GM21576 (cell line): Measurements from ENCODE around the gene DNAH1.

Source experiments
- ATAC-seq: cut with Tn5 transposase; IDR thresholded peaks from one replicate; pipeline ENCODE4 v1.9.1; 2021; ENCODE audit warnings: mild to moderate bottlenecking, moderate library complexity; ENCODE audit not compliant: unreplicated experiment

The DNAH1 gene

DNA sequence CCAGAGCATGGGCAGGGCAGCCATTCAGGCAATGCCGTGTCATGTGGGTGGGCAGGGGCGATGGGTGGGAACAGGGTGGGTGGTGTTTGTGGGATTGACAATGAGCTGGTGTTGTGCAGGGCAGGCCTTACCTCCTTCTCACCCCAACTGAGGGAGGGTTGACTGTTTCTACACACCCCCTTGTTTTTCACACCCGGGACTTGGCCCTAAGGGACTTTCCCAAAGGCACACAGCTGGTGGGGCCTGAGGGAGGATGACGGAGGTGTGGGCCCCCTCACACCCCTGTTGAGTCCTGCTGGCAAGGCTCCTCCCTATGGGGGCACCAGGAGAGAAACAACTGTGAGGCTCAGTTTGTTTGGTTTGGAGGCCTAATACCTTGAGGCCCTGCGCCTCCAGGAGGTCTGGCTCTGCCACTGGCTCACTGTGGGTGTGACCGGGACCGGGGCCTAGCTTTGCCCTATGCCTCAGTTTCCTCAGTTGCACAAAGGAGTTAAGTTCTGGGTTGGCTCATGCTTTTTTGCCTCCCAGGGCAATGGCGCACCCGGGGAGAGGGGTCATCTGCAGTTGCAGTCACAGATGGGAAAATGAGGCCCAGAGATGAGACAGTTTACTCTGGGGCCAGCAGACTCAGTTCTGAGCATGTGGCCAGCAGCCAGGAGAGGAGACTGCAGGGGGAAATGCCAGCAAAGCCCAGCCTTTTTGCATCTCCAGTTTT, 5.1 kb upstream of the DNAH1 start:
- ATAC-seq, result no peak

DNA sequence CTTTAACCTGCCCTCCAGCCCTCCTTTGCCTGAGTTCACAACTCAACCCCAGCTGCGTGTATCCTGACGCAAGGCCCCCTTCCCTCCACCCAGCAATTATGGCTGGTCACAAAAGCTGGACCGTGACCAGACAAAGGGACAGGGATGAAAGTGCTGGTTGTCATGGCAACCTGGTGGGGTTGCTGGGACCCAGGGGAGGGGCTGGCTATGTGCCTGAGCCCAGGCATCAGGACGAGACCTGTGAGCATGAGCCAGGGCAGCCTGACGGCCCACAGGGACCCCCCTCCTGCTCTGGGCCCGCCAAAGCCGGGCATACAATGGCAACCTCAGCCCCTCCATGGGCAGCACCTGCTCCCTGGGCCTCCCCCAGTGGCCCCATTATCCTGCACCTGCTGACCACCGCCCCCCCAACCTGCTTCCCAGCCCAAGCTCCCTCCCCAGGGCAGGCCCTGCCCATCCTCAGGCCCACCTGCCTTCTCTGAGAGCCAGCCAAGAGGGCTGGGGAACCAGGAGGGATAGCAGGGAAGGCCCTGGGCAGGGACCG, 4.5 kb upstream of the DNAH1 start:
- ATAC-seq, result no peak

DNA sequence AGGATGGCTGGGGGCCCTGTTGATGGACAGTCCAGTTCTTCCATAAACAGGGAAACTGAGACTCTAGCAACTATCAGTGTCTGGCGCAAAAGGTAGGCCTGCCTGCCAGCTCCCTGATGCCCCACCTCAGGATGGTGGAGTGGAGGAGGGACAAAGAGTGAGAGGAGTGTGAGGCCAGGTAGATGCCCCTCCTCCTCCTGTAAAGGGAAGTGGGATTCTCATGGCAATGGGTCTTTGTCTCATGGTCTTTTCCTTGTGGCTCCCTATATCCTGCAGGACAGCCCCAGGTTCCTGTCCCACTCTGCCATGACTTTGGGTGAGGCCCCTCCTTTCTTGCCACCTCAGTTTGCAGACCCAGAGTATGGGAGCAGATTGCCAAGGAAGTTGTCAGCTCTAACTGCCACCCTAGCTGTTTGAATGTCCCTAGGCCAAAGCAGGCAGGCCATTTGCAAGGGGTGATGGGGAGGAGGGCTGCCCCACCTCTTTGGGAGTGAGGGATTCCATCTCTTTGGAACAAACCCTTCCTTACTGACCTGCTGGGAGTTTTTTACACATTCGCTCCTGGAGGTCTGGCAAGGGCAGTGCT, 2.8 kb upstream of the DNAH1 start:
- no peak for ATAC-seq

DNA sequence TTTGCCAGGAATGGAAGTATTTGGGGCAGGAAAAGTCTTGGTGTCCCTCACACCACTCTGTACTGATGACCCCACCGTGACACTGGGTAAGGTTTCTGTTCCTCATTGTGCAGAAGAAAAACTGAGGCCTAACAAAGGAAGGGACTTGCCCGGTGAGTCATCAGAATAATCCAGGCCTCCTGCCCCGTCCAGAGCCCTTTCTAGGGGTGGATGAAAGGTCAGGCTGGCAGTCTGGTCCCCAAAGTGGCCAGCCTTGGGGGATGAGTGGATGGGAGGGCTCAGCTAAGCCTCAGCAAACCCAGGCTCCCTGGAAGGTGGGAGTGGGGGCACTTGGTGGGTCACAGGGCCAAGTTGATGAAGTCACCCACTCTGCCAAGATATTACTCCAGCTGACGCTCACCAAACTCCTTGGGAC, 2.3 kb upstream of the DNAH1 start:
- peak; percentile 92 for ATAC-seq

DNA sequence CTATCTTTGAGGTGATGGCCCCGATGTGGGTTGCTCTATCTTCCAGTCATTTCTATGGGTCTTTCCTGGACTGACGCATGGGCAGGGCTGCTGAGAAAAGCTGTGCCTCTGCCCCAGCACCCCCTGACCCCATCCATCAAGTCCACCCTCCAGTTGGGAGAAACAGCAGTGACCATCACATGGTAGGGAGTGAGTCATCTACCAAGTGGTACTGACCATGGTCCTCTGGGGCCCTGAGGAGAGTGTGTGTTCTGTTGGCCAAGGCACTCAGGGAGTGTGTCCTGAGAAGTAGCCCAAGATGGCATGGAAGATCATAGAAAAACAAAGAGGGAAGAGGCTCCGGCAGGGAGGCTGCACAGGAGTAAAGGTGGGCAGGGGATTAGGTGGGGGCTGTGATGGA, 1.6 kb upstream of the DNAH1 start:
- ATAC-seq, result no peak

DNA sequence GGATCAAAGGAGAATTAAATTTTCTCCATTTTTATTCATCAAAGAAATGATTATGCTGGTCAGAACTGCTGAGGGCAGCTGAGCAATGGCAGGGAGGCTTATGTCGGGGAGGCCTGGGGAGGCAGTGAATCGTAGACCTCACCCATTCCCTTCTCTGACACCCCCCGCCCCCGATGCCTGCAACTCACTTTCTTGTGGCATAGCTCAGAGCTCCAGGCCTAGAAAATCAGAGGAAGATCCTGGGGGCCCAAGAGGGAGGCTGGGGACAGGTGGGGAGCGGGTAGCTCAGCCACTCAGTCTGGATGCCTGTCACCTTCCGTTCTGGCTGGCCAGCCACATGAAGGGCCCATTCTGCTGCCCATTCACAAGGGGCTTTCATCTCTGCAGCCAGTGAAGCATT, 1.1 kb upstream of the DNAH1 start:
- ATAC-seq, result no peak

DNA sequence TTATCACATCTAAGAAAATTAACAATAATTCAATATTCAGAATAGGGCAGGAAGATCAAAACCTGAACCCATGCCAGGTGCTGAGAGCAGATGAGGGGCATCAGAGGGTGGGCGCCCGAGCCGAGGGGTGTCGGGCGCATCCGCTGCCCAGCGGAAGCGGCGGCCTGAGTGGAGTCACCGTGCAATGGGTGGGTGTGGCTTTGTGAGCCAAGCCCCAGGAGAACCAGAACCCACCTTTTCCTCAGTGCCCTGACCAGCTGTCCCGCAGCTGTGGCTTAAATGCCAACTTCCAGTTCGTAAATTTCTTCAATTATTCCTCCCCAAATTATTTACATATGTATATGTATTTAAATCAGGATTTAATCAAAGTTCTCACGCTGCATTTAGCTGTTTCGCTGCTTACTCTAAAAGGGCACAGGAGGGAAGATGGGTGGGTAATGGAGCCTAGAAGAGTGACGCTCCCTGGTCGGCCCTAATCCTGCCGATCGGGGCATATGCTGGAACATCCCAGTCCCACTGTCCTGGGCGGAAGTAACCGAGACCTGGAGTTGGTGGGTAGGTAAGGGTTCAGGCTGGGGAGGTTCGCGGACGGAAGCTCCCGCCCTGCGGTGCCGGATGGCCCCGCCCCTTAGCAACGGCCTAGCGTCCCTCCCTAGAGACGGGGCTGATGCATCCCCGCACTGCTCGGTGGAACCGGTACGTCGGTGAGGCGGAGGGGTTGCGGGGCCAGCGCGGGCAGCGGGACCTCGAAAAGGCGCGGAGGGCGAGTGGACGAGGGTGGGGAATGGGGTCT, 1.3 kb downstream of the DNAH1 start:
- no peak for ATAC-seq

DNA sequence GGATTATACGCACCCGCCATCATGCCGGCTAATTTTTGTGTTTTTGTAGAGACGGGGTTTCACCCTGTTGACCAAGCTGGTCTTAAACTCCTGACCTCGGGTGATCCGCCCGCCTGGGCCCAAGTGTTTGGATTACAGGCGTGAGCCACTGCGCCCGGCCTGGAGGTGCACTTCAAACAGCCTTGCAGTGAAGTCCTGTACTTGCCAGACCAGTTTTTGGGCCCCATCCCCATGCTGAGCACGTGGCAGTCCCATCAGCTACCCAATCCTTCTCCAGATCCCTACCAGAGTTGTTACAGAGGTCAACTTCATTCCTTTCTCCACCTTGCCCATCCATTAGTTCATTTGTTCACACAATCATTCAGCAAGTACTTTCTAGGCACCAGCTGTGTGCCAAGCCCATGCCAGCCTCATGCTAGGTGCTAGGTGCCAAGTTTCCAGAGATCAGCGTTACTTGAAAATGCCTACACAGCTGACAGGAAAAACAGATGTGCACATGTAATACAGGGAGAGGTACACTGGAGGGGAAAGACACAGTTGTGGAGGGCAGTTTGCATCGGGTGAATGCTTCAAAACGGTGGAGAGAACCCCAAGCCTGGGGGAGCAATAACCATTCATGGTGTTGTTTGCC, 2.2 kb downstream of the DNAH1 start:
- no peak for ATAC-seq

DNA sequence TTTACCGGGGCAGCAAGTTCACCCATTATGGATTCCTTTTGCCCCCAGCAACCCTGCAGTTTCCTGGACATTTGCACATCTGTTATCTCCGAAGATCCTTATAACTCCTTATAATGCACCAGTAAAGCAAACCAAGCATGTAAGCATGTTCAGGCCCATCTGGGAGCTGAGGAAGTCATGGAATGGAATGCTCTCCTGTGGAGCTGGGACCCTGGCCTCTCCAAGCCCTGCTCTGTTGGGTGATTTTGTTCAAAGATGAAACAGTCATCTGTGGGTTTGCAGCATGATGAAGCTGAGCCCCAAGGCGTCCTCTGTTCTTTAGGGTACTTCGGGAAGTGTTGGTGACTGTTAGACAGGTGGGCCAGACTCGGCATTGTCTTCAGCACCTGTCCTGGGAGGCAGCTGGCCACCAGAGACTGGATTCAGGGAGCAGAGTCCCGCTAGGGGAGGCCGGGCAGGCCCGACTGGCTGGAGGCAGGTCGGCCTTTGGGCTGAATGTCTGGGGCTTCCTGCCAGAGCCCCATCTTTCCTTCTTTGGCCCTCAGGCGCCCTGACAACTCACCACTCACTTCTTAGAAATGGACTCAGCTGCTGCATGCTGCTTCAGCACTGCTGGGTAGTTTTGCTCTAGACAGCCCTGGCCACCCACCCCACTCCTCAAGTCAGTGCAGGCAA, 3.9 kb downstream of the DNAH1 start:
- ATAC-seq, result no peak

DNA sequence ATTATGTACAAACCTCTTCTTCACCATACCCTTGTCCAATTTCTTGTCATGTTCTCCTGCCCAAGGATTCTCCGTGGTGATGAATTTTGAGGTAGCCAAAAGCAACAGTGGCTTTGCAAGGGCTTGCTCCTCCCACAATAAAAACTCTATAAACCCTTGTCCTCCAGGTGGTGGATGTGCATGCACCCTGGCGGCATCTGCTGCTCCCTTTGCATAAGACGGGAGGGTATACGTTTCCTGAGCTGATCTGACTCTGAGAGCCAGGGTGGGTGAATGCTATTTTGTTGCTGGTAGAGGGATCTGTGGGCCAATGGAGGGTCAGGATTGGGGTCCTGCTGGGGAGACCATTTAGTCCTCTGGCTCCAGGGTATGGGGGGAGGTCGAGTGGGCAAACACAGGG, 5.4 kb downstream of the DNAH1 start:
- no peak for ATAC-seq

DNA sequence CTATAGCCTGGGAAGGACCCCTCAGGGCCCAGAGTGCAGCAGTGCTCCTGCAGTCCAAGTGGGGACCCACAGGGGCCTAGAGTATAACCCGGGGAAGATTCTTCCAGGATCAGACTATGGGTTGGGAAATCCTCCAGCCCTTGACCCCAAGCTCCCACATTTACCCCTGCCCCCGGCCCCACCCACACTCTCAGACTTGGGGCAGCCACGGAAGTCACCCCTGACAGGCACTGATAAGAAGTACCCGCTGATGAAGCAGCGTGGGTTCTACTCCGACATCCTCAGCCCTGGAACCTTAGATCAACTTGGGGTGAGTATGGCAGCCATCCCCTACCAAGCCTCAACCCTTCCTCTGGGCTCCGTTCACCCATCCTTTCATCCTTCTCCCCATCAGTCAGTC, 6.3 kb downstream of the DNAH1 start:
- ATAC-seq, result no peak

DNA sequence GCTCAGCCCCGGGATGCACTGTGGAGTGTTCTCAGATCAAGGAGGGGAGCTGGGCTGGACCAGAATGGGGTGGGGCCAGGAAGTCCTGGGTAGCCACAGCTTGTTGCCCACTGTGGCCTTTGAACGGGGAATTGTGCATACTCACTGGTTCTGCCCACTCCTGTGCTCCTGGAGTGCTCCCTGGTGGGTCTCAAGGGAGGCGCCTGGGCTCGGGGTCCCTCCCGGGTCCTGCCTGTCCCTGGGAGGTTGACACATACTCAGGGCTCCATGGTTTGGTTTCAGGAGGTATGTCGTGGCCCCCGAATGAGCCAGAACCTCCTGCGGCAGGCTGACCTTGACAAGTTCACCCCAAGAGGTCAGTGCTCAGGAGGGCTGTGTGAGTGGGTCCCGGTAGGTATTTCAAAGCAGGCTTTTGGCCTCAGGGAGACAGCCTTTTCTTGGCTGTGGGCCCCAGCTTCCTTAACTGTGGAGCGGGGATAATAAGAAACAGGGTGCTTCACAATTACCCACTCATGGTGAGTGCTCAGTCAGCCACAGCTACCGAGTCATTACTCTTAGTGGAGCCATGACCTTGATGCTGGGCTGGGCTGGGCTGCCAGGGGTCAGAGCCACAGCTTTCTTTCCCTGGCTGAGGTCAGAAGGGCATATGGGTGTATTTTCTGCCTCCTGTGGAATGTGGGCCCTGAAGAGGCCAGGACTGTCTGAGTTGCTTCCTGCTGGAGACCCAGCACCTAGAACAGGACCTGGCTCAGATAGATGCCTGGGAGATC, 7.6 kb downstream of the DNAH1 start:
- ATAC-seq, result no peak

DNA sequence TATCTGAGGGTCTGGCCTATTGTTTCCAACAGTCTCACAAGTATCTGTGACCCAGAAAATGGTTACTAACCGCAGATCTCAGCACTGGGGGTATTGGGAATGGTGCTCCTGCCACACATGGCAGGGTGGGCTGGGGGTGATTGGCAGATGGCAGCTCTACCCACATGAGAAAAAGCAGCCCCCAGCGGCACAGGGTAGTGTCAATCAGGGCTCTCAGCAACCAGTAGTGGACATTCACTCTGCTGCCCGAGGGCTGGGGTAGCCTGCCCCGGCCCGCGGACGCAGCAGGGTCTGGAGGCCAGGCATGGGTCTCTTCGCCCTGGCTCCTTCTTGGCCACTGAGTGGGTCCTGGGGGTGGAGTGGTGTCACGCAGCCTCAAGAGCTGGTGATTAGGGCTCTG, 8.6 kb downstream of the DNAH1 start:
- no peak for ATAC-seq

DNA sequence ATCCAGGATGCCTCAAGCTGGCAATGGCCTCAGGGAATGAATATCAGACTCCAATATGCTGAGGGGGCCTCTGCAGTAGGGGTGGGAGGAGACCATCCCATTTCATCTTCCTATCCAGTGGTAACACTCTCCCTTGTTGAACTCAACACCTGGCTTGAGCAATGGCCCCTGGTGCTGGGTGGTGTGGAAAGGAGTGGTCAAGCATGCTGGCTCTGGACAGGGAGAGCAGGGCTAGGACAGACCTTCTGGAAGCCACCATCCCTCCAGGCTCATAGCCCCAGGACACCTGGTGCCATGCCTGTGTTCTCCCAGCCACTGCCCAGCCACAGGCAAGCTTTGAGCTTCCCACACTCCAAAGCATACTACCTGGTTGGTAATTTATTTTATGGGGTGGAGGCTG, 9.6 kb downstream of the DNAH1 start:
- ATAC-seq, result no peak

DNA sequence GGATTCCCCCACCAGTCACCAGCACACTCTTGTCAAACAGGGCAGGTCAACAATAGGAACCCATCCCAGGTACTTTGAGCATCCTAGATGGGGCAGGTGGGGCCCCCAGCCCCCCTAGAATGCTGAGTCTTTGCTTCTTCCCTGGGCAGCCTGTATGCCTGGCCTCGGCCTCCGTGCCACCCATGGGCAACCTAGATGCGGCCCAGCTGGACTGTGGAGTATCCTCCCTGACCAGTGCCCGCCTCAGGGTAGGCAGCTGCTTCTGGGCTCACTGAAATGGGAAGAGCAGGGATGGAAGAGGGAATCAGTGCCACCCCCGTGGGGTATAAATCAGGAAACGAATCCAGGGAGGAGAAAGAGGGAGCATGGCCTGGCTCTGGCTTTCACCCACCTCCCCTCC, 10.9 kb downstream of the DNAH1 start:
- ATAC-seq, result no peak

DNA sequence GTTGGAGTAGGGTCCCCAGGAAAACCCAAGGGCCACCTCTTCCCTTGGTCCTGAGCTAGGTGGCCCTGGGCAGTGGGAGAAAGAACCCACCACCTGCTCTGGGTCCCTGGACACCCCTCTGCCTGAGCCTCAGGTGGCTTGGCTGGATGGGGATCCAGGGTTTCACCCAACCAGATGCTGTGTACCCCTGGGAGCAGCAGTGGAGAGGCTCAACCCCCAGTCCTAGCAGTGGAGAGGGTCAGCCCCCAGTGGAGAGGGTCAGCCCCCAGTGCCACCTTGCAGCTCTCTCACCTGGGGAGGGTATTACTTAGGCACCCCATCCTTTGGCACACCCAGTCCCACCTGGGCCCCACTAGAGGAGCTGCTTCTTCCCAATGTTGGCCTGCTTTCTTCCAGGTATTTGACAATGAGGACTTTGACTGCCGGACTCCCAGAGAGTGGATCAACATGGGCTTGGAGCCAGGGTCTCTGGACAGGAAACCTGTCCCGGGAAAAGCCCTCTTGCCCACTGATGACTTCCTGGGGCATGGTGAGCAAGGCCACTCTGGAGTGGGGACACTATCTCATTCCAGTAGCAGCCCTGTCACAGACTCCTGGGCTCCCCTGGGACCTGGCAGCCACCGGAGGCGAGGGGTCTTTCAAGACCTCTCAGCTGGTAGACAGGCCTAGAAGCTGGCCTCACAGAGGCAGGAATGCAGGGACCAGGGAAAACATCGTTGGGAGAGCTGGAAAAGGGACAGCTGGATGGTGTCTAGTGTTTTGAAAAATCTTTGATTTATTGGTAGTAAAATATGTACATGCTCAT, 11.6 kb downstream of the DNAH1 start:
- no peak for ATAC-seq

DNA sequence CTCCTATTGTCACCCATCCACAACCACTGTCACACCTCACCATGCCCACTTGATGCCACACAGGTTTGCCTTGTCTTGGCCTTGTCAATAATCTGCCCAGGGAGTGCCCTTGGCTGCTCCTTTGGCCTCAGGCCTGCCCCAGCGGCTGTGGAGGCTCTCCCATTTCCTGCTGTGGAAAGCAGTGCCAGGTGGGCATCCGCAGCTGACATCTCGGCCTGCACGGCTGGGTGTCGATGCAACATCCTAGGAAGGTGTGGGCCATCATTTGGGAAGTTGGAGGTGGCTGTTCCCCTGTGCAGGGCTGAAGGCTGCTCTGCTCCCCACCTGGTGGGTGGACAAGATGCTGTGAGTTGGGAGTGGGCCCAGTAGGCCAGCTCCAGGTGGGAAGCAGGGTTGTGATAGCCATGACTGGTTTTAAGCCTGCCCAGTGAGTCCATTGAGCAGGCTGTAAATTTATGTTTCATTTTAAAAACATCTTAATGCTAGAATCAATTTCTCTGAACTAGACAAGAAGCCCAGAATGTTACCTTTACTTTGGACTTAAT, 12.5 kb downstream of the DNAH1 start:
- ATAC-seq, result no peak

DNA sequence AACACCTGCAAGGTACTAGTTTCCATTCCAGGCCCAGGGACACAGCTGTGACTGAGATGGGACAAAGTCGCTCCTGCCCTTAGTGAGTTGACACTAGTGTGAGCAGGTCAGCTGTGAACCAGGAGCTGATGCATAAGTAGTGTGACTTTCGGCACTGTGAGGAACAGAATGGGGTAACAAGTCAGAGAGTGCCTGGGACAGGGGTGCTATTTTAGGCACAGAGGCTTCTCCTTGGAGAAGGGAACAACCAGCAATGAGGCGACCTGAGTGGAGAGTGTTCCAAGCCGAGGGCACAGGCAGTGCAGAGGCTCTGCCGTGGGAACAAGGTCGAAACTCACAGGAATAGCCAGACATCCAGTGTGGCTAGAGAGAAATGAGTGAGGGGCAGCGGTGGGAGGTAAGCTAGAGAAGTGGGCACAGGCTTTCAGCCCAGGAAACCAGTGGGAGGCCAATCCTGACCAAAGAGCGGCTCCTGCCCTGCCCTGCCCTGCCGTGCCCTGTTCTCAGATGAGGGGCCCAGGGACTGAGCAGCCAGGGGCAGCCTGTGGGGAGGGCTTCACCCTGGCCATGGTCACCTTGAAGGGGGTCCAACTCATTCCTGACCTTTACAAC, 14.2 kb downstream of the DNAH1 start:
- no peak for ATAC-seq

DNA sequence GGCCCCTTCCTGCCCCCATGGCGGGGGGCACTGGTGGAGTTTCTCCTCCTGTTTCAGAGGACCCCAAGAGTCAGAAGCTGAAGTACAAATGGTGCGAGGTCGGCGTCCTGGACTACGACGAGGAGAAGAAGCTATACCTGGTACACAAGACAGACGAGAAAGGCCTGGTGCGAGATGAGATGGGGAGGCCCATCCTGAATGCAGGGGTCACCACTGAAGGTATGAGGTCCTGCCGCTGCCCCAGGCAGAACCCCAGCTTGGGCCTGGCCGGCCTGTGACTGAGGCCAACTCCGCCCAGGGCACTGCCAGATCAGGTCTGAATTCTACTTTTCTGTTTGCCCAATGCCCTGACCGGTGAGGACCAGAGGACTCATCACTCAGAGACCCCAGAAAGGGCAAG, 15.0 kb downstream of the DNAH1 start:
- no peak for ATAC-seq
